HS-5 (cell line): Measurements from ENCODE around the gene SRGAP2C.
"Not testable (repeated sequence)": the region's sequence is repeated elsewhere in the genome, so short reads cannot be mapped to it uniquely, and the experiment has no call there.

Source experiments
- DNase-seq: peaks from one replicate; pipeline ENCODE4 v3.0.0-alpha.2; 2012; ENCODE audit warnings: low read depth

SRGAP2C gene

DNA sequence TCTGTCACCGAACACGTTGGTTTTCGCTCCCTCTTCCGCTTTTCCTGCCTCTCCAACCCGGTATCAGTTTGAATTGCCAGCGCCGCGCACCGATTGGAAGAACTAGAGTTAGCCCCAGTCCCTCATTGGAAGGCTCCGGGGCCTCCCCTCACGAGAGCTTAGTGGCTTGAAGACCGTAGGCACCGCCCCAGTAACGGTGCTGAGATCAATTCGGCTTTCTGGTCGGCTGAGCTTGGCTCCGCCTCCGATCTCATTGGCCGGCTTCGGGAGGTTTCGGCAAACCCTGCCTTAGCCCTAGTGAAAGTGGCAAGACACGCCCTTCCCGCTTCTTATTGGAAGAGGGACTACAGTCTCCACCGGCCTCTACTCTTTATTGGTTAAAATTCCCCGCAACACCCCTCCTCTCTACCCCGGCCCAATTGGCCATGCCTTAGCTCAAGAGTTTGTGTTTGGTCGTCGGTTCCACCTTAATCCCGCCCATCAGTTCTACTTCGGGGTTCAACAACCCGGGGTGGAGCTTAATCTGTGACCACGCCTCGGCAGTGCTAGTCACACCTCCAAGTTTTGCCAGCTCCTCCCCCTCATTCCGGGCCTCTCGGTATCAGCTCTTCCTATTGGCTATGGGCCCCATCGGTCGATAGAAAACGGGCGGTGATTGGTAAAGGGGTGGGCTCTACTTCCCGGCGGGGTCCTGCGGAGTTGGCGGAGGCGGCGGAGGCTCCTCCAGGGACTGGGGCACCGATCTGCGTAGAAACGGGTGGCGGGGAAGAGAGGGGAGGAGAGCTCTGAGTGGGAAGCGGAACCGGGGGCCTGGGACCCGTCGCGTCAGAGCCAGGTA, at the start of gene SRGAP2C, which contains the start of gene FAM72B:
TSS of gene SRGAP2C (plus strand) at position 686 of the 838 bp plus-strand sequence. CDS start 2,472 bp downstream, outside the sequence.
TSS of gene FAM72B (minus strand) at position 51 of the 838 bp plus-strand sequence. CDS start 851 bp downstream, outside the sequence.
- DNase-seq, result peak; percentile 96

DNA sequence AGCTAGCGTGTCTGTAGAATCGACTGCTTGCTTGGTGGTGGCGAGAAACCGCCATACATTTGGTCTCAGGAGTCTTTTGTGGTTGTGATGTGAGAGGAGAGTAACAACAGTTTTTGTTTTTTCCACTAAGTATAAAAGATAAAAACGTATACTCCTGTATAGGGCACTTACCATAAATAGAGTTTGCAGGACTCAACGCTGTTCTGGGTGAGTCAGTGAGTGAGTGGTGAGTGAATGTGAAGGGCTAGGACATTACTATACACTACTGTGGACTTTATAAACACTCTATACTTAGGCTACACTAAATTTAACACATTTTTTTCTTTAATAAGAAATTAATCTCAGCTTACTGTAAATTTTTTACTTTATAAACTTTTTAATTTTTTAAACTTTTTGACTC, 44.4 kb upstream of the SRGAP2C start:
- DNase-seq, result not testable (repeated sequence)

DNA sequence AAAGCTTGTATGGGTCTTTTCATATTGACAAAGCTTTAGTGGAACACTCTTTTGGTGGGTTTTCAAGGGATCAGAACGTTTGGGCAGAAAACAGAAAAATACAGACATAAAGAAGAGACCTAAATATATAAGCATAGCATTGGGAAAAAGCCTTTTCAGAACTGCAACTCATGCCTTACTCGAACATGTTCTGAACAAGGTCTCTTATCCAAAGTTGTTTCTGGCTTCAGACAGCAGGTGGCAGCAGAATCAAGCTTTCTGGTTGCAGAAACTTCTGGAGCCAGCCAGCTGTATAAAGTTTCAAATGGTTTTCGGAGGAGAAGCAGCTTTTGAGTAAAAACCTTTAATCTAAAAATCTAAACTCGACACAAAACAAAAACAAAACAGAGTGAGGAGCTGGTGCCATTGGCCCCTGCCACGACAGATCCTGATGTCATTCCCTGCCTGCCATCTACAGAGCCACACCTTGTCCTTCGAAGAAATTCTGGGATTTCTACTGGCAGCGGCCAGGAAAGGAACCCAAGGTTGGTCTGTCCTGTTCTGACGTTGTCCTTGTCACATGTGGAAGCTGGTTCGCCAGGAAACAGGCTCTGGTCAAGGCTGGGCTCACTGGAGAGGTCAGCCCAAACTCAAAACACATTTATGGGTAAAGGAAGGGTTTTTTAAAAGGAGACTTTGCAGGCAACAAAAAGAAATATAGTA, 36.1 kb upstream of the SRGAP2C start:
- DNase-seq, result not testable (repeated sequence)

DNA sequence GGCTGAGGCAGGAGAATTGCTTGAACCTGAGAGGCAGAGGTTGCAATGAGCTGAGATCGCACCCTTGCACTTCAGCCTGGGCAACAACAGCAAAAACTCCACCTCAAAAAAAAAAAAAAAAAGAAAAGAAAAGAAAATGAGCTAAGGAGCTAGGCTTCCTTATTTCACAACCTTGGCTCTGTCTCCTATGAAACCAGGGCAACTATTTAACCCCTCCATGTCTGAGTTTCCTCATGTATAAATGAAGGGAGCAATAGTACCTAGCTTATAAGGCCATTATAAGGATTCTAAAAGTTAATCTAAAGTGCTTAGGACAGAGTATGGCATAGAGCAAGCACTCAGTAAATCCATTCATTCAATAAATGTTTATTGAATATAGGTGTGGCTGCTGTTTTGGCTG, 33.5 kb upstream of the SRGAP2C start:
- DNase-seq, result not testable (repeated sequence)

DNA sequence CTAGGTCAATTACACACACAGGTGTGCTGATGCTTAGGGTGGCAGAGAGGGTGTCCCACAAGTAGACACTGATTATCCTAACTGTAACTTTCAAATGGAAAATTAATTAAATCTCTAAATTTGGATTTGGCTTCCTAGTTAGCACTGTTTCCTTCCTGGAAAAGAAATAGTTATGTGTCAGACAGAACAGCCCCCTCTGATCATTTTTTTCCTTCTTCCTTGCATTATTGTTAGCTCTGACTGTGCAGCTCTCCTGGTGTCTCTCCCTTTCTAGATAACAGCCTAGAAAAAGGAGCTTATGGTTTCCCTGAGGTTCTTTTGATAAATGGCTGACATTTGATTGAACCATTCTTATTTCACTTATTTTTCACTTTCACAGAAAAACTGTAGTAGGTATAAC, 32.0 kb upstream of the SRGAP2C start:
- not testable (repeated sequence) for DNase-seq

DNA sequence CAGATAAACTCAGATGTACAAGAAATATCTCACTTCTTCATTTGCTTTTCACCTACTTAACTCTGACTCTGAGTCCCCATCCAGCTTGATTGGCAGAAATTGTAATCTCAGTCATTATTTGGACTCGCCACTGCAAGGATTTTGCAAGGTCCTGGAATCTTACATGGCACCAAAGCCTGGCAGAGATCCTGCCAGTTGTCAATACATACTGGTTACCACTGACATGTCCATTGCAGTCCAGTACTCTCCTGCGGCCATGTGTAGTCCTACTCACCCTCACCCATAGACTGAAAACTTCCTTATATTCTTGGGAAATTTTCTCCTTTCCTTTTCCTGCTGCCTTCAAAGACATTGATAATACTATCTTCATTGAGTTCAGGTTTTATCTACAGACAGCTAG, 30.0 kb upstream of the SRGAP2C start:
- DNase-seq, result not testable (repeated sequence)

DNA sequence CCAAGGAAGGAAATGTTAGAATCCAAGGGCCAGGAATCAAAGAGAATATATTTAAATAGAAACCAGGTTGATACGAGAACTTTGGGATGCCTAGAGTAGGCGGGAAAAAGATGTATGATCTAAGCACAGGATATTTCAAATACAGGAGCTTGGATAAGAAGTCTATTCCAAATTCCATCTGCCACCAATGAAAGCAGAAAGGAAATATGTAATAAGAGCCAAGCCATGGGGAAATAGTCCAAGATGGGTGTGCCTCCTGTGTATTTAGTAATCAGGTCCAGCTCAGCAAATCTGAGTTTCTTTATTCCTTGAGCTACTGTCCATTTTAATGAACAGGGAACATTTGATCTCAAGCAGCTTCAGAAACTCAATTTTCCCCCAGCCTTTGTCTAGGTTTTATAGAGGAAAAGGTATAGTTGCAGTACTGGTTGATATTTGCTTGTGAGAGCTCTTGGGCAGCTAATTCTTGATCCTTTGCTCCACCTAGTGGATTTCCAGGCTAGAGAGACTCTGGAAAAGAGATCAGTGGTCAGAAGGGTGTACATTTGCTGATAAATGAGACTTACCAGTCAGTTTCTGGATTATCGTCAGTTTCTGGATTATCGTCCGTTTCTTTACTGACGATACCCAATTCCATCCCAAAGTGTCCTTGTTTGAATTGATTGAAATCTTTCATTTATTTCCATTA, 29.0 kb upstream of the SRGAP2C start:
- peak; percentile 2 for DNase-seq

DNA sequence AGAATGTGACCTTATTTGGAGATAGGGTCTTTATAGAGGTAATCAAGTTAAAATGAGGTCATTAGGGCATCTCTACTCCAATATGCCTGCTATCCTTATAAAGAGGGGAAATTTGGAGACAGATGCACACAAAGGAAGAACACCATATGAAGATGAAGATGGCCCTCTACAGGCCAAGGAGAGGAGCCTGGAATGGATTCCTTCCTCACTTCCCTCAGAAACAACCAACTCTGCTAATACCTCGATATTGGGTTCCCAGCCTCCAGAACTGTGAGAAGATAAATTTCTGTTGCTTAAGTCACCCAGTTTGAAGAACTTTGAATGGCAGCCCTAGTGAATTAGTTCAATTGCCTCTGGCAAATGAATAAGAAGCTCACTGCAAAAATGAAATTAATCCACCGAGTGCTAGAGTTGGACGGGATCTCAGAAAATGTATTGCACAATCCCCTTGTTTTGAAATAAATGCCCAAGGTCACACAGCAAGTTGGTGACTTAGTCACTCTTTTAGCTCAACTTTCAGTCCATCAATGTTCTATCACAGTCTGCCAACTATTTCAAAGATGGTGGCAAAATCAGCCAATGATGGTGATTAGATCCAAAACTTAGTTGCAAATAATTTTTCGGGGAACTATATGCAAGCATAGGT, 27.7 kb upstream of the SRGAP2C start:
- DNase-seq, result not testable (repeated sequence)

DNA sequence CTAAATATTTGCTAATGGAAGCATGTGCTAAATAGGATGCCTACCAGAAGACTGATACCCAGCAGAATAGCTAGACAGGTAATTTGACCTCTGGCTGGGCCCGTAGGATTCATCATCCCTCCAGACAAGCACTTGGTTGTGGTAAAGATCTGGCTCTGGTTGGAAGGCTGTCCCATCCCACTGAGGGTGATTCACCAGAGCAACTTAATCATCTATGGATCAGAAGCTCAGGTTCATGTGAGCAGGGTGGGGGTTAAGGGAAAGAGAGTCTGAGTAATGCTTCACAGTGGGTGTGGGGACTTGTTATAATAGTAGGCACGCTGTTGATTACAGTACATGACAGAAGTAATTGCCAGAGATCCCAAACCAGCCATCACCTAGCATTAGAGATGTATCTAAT, 27.2 kb upstream of the SRGAP2C start:
- not testable (repeated sequence) for DNase-seq

DNA sequence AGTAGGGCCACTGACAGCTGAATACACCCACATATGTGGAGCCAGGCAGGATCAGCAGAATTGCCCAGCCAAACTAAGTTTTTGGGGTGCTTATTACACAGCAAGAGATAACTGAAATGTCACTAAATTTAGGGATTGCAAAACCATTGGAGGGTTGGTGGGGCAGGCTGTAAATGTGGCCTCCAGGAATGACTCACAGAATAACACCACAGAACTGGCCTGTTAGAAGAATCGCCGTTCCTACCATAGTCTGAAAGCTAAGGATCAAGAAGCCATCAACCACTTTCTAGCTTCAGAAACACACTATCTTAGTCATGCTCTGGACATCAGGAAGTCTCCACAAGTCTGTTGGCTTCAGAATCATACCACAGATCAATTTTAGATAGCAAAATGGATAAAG, 24.7 kb upstream of the SRGAP2C start:
- DNase-seq, result not testable (repeated sequence)

DNA sequence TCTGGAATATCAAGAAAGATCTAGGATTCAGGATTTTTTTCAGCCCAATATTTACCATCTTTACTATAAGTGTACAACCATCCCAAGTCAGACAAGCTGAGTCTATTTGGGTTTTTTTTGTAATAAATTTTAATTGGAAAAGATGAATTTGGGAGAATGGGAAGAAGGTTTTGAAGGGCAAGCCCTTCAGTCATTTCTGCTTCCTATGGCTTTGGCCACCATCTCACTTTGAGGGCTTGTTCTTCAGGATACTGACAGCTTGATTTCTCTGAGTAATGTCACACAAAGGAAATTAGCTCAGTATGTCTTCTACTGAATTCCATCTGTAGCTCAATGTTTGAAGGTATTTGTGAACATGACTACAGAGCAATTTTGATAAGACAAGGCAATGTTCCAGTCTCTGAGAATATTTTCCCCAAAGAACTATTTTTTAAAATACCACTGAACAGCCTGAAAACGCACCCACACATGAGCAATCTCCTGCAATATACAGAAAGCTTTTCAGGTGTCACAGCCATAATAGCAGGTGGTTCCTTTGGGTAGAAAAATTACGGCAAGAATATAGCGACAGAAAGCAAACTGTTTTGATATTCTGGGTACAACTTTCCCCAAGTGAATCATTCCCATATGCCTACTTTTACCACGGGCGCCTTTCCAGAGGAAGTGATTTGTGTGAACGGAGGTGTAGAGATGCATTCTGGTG, 23.4 kb upstream of the SRGAP2C start:
- not testable (repeated sequence) for DNase-seq

DNA sequence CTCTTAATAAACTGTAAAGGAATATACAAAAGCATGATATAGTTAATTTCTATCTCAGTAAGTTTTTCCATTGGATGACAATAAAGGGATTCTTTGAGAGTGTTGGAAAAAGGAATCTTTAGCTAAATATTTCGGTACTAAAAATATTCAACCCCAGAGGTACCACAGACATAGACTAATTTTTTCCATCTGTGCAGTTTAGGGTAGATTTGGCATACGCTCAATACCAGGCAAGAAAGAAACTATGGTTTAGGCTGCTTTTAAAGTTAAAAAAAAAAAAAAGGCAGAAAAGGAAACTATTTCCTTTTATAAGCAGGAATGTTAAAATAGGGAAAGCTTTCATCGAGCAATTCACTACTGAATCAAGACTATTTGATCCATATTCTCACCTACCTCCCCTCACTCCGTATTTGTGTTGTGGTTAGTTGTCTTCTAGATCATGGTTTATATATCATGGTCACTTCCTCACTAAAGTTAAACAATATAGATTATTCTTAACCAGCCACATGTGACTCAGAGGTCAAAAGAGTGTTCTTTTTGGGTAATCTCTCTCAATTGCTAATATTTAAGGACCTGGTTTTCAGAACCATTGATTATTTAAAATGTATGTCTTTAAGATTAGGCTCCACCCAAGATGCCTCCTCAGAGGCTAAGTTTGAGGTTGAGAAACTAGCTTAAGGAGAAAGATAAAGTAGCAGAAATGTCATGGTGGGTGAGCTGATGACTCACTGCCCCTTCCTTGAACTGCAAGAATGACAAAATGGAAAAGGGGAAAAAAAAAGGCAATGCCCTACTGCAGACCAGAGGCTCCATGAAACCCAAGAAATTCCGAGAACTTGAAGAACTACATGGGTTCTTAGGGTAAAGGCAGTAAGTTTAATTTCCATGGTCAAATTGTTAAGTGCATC, 20.7 kb upstream of the SRGAP2C start:
- not testable (repeated sequence) for DNase-seq

DNA sequence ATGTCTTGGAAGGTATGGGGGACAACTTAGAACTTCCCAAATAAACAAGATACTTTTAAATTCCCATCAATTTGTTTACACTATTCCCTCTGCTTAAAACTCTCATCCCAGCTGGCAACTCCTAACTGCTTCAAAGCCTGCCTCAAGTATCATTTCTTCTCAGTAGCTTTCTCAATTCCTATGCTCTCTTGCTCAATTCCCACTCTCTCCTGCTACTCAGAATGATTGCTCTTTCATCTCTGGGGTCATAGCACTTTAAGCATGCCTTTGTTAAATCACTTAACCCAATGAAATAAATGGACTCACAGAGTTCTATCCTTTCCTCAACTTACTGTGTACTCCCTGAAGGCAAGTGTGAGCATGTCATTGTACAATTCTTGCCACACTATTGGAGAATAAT, 19.5 kb upstream of the SRGAP2C start:
- DNase-seq, result not testable (repeated sequence)

DNA sequence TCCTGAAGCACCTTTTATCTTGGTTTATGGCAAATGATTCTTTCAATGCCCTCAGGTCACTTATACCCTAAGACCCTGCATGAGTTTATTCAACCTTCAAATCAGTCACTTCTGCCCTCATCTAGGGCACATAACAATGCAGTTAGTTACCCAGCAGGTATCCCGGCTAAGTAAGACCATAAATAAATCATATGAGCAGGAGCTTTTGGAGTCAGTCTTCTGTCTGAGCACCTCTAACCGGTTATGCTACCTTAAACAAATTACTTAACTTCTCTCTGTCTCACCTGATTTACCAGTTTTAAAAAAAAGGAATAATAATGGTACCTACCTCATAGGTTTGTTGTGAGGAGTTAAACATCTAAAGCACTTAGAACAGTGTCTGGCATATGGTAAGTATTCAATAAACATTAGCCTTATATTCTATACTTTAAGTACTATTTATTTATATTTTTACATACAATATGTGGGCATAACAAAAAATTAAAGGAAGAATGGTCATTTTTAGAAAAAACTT, 17.5 kb upstream of the SRGAP2C start:
- DNase-seq, result not testable (repeated sequence)

DNA sequence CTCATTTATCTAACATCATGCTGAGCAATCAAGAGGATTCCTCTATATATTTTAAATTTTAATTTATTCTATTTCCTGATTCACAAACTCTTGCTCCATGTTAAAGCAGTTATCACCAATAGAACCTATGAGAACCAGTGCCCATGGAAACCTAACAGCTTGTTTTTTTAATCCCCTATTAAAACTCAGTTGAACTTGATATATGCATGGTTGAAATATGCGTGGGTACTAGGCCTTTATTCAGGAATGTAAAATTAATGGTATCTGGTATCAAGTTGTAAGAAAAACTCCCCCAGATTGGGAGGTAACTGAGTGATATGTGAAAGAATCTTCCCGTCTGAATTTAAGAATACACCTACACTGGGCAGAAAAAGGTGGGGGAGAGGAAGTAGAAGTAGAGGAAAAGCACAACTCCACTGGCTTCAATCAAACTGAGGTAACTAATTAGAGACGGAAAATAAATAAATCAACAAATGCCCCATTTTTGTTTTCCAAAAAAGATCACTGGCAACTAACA, 16.6 kb upstream of the SRGAP2C start:
- DNase-seq, result not testable (repeated sequence)

DNA sequence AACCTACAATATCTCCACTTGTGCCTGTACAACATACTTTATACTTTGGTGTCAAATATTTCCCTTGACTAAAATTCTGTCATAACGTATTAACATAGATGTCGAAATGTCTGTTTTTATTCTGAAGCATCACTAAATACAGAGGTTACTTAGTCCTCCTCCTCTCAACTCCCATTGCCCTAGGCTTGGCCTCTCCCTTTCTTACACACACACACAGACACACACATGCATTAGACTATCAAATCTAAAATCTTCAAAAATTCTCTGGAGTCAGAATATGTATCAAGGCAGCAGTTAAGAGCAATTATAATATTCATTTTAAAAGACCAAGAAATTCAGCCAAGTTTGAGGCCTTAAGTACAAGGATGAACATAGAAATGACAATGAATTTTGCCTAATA, 8.1 kb upstream of the SRGAP2C start:
- not testable (repeated sequence) for DNase-seq

DNA sequence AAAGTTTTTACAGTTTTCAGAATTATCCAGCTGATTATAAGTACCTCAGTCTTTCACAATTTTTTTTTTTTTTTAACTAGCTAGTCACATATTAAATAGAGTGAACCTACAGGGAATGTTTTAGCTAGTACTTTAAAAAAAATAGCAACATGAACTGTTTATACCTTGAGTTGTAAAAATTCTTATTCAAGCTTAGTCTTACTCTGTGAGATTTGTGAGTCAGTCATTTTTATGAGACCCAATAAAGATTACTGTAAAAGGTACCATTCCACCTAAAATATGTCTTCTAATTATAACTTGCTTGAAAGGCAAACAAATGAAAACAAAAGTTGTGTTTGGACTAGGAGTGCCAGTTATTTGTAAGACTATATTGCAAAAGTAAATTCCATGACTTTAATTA, 6.6 kb upstream of the SRGAP2C start:
- not testable (repeated sequence) for DNase-seq

DNA sequence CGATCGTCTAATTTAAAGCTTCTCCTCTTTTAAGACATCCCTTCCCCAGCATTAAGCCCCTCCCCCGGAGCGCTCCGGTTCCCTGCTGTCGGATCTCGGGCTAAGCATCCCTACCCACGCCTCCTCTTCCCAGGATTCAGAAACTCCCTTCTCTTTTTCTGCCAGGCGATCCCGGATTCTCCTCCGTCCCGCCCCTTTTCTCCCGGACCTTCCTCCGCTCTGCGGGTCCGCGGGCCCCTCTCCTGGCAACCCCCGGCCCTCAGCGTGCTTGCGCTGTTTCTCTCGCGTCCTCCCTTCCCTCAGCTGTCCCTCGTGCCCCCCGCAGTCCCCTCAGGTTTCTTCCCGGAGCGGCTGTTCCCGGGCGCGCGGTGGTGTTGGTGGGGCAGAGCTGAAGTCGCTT, 908 bp upstream of the SRGAP2C start:
- DNase-seq, result not testable (repeated sequence)

DNA sequence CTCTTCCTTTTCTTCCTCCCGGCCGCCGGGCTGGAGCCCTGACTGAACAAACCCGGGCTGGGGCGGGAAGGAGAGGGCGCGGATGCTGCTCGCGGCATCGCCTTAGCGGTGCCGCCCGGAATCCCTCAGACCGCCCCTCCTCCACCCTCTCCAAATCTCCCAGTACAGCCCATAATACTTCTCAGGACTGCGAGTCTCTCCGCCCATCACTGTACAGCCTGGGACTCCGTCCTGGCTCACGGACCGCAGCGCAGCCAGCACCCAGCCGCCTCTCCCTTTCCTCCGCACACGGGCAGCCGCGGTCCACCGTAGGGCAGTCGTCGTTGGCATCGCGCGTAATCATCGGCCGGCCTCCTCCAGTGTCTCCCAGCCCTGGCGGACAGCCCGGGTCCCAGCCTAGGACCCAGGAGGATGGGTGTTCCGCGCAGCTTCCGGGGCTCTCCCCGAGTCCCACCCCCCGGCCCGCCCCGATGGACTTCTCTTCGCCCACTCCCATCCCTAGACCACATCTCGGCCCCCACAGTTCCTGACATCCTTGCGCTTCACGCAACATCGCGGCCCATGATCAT, 449 bp downstream of the SRGAP2C start:
- DNase-seq, result not testable (repeated sequence)
